ENCODE data around the gene SAMD7.

SAMD7 gene

GRCh38 chr3:169913323-169913722 is 2.0 kb downstream of the SAMD7 start:
- no peak for DNase-seq

GRCh38 chr3:169914321-169914720 is 2.9 kb downstream of the SAMD7 start:
- no peak for DNase-seq

GRCh38 chr3:169923189-169923588 is 11.8 kb downstream of the SAMD7 start:
- DNase-seq: peak; percentile 96

- no peak for DNase-seq
Observed at GRCh38 chr3:169923831-169924230, 12.5 kb downstream of the SAMD7 start.

GRCh38 chr3:169929830-169930519 is 18.6 kb downstream of the SAMD7 start:
- no peak for DNase-seq

GRCh38 chr3:169930843-169931242 is 19.5 kb downstream of the SAMD7 start:
- no peak for DNase-seq

- DNase-seq: no peak
Observed at GRCh38 chr3:169931747-169932520, 20.6 kb downstream of the SAMD7 start.

- no peak for DNase-seq
Observed at GRCh38 chr3:169939320-169939719, 27.9 kb downstream of the SAMD7 start.

GRCh38 chr3:169939751-169940150 is 28.4 kb downstream of the SAMD7 start:
- no peak for DNase-seq

- DNase-seq: peak; percentile 11
Observed at GRCh38 chr3:169940470-169941181, 29.3 kb downstream of the SAMD7 start.

GRCh38 chr3:169945313-169945712 is 33.9 kb downstream of the SAMD7 start:
- DNase-seq: peak; percentile 27

- DNase-seq: no peak
Observed at GRCh38 chr3:169946336-169946735, 35.0 kb downstream of the SAMD7 start.

- DNase-seq: no peak
Observed at GRCh38 chr3:169948559-169949448, 37.4 kb downstream of the SAMD7 start.

GRCh38 chr3:169952045-169952444 is 40.7 kb downstream of the SAMD7 start:
- DNase-seq: peak; percentile 10

GRCh38 chr3:169953462-169954141 is 42.2 kb downstream of the SAMD7 start:
- DNase-seq: no peak

GRCh38 chr3:169954142-169954756 is 42.9 kb downstream of the SAMD7 start:
- no peak for DNase-seq

GRCh38 chr3:169955406-169955805 is 44.0 kb downstream of the SAMD7 start:
- DNase-seq: no peak

- DNase-seq: no peak
Observed at GRCh38 chr3:169964176-169964575, 52.8 kb downstream of the SAMD7 start.

- DNase-seq: peak; percentile 55
Observed at GRCh38 chr3:169965562-169966427, 54.4 kb downstream of the SAMD7 start.

GRCh38 chr3:169966428-169966950 is 55.1 kb downstream of the SAMD7 start, which contains the start of gene SEC62:
SEC62 (plus strand) TSS chr3:169966807; CDS start chr3:169966823, 16 bp downstream.
- DNase-seq: peak; percentile 90
